PC-3 (cell line): ENCODE results near the gene JAG2. TPM values are rescaled to one million over a fixed set of nuclear protein-coding genes. Genes with fewer than 3 reads are reported as not detected.

ENCODE experiments used
- ATAC-seq: fragments of 200-7000 bp; cut with Tn5 transposase; 2 replicates; pipeline ENCODE4 v1.9.1; 2020; ENCODE audit warnings: mild to moderate bottlenecking, moderate library complexity
- BruUV-seq: library from RNA; stranded (reverse); fragments of 400-500 nt; replicated peaks from 2 replicates; lab custom pipeline; 2021; lab: Mats Ljungman, UMichigan
- CTCF ChIA-PET: fragments of 300-600 bp; sonication (Branson Sonifier 250); formaldehyde crosslinking; loops from one replicate; lab custom pipeline; 2022; ENCODE audit warnings: antibody characterized with exemption; lab: Charles Lee
- POLR2A ChIA-PET: fragments of 300-600 bp; sonication (Branson Sonifier 250); formaldehyde crosslinking; loops from one replicate; lab custom pipeline; 2022; ENCODE audit warnings: antibody characterized with exemption; ENCODE audit not compliant: unreplicated experiment; lab: Charles Lee
- DNase-seq: peaks from one replicate; pipeline ENCODE4 v3.0.0-alpha.2; 2015
- H2AFZ ChIP-seq: fragments of 300-600 bp; sonication (generic); 2 replicates; pipeline ENCODE4 v1.6.0; 2016; ENCODE audit warnings: antibody characterized with exemption, low read length
- H3F3A ChIP-seq: fragments of 300-600 bp; sonication (generic); one replicate; pipeline ENCODE4 v1.6.0; 2017; ENCODE audit warnings: antibody characterized with exemption, low read length, control low read depth, mild to moderate bottlenecking; ENCODE audit not compliant: unreplicated experiment
- H3K27ac ChIP-seq: fragments of 300-600 bp; sonication (generic); 2 replicates; pipeline ENCODE4 v1.5.1; 2016; ENCODE audit warnings: mild to moderate bottlenecking, low read length
- H3K27me3 ChIP-seq: fragments of 300-600 bp; sonication (generic); 2 replicates; pipeline ENCODE4 v1.6.1; 2016; ENCODE audit warnings: low read length, mixed read lengths
- H3K36me3 ChIP-seq: fragments of 300-600 bp; sonication (generic); 2 replicates; pipeline ENCODE4 v1.6.1; 2016; ENCODE audit warnings: low read depth, mixed run types, low read length, mixed read lengths
- H3K4me1 ChIP-seq: fragments of 300-600 bp; sonication (generic); 2 replicates; pipeline ENCODE4 v1.5.1; 2016; ENCODE audit warnings: low read length; ENCODE audit not compliant: insufficient read depth
- H3K4me2 ChIP-seq: fragments of 300-600 bp; sonication (generic); 2 replicates; pipeline ENCODE4 v1.6.0; 2016; ENCODE audit warnings: low read length
- H3K4me3 ChIP-seq: fragments of 300-600 bp; sonication (generic); 2 replicates; pipeline ENCODE4 v1.5.1; 2016; ENCODE audit warnings: mild to moderate bottlenecking, low read length, mixed read lengths
- H3K79me2 ChIP-seq: fragments of 300-600 bp; sonication (generic); 2 replicates; pipeline ENCODE4 v1.6.1; 2017; ENCODE audit warnings: low read length, mixed read lengths
- H3K9ac ChIP-seq: fragments of 300-600 bp; sonication (generic); 2 replicates; pipeline ENCODE4 v1.6.0; 2016; ENCODE audit warnings: mild to moderate bottlenecking, low read length
- H3K9me2 ChIP-seq: fragments of 300-600 bp; sonication (generic); replicated peaks from 2 replicates; pipeline ENCODE4 v1.6.1; 2016; ENCODE audit warnings: mixed run types, low read length, mixed read lengths
- H3K9me3 ChIP-seq: fragments of 300-600 bp; sonication (generic); 2 replicates; pipeline ENCODE4 v1.6.1; 2016; ENCODE audit warnings: low read length, mixed read lengths
- H4K20me1 ChIP-seq: fragments of 300-600 bp; sonication (generic); 2 replicates; pipeline ENCODE4 v1.6.1; 2016; ENCODE audit warnings: low read length, mixed read lengths
- CTCF ChIP-seq: fragments of 300-600 bp; sonication (generic); conservative IDR thresholded peaks from 2 replicates; pipeline ENCODE4 v1.5.1; 2017; ENCODE audit warnings: antibody characterized with exemption, low read depth, mild to moderate bottlenecking, low read length
- EZH2 ChIP-seq: fragments of 300-600 bp; sonication (generic); IDR thresholded peaks from one replicate; pipeline ENCODE4 v1.6.1; 2017; ENCODE audit warnings: antibody characterized with exemption, mild to moderate bottlenecking, low read length; ENCODE audit not compliant: unreplicated experiment
- EZH2phosphoT487 ChIP-seq: fragments of 300-600 bp; sonication (generic); IDR thresholded peaks from 2 replicates; pipeline ENCODE4 v1.6.1; 2018; ENCODE audit warnings: mild to moderate bottlenecking, antibody characterized with exemption, low read length, borderline replicate concordance
- intact Hi-C: fragments of 100-400 bp; cut with micrococcal nuclease; formaldehyde crosslinking; loops from 2 replicates; pipeline ENCODE4 v1.9.0; 2023
- total RNA-seq: library from RNA; depleted of rRNA; stranded (reverse); fragments of >200 nt; gene quantifications from 2 replicates; pipeline ENCODE4 v1.2.3, GENCODE V29; 2014

JAG2 gene
- total RNA-seq, 1 experiment from 2014 or later, result 57.1 TPM

- Histone ChIP-seq H3K9ac (no peak overlapping the region), H3K36me3 (no peaks in the 10 kb centered on the region), H4K20me1 (no peaks in the 10 kb centered on the region), H3K27ac (no peak overlapping the region), H2AFZ (no peak overlapping the region), H3K4me2 (no peak overlapping the region), H3K4me1 (0 out of 2 replicates have a peak, but pooled peaks cover 4% of the 10 kb centered on the region), H3K9me2 (no peaks in the 10 kb centered on the region), H3F3A (no peaks in the 10 kb centered on the region), H3K27me3 (peaks cover 18% of the 10 kb centered on the region), H3K4me3 (no peak overlapping the region), H3K79me2 (no peaks in the 10 kb centered on the region), H3K9me3 (no peaks in the 10 kb centered on the region)
- DNase-seq (no peak), ATAC-seq (no peak)
- intact Hi-C loops, result no loop called here
- POLR2A ChIA-PET, result no interaction called here
- no TSS peak for BruUV-seq
- CTCF ChIA-PET, result no interaction called here
- TF ChIP-seq CTCF (no peak), EZH2 (no peak), EZH2phosphoT487 (no peak)
Measured at GRCh38 chr14:105195522-105196264, 27.1 kb upstream of the JAG2 start.

- ATAC-seq (no peak), DNase-seq (no peak)
- H3K9me2 ChIP-seq, result no peaks in the 10 kb centered on the region
- CTCF ChIA-PET, result no interaction called here
- H3K4me1 ChIP-seq, result 0 out of 2 replicates have a peak, but pooled peaks cover 4% of the 10 kb centered on the region
- H3K27me3 ChIP-seq, result peaks cover 18% of the 10 kb centered on the region
- intact Hi-C loops, result no loop called here
- no peak overlapping the region for H2AFZ ChIP-seq
- POLR2A ChIA-PET, result no interaction called here
- H3K4me3 ChIP-seq, result no peak overlapping the region
- no peaks in the 10 kb centered on the region for H3F3A ChIP-seq
- no peaks in the 10 kb centered on the region for H4K20me1 ChIP-seq
- H3K27ac ChIP-seq, result no peak overlapping the region
- H3K4me2 ChIP-seq, result no peak overlapping the region
- H3K36me3 ChIP-seq, result no peaks in the 10 kb centered on the region
- H3K79me2 ChIP-seq, result no peaks in the 10 kb centered on the region
- no peaks in the 10 kb centered on the region for H3K9me3 ChIP-seq
- no peak overlapping the region for H3K9ac ChIP-seq
- BruUV-seq, result no TSS peak
- TF ChIP-seq CTCF (no peak), EZH2 (no peak), EZH2phosphoT487 (no peak)
Measured at GRCh38 chr14:105195051-105195450, 26.5 kb upstream of the JAG2 start.
